Amniotic epithelial cell (primary cell): ENCODE results near the gene DIPK1B.
"Not testable (repeated sequence)": the region's sequence is repeated elsewhere in the genome, so short reads cannot be mapped to it uniquely, and the experiment has no call there.

Experiments
- DNase-seq: peaks from one replicate; pipeline ENCODE4 v3.0.0-alpha.2; 2010; ENCODE audit warnings: low read depth

DIPK1B gene

DNA sequence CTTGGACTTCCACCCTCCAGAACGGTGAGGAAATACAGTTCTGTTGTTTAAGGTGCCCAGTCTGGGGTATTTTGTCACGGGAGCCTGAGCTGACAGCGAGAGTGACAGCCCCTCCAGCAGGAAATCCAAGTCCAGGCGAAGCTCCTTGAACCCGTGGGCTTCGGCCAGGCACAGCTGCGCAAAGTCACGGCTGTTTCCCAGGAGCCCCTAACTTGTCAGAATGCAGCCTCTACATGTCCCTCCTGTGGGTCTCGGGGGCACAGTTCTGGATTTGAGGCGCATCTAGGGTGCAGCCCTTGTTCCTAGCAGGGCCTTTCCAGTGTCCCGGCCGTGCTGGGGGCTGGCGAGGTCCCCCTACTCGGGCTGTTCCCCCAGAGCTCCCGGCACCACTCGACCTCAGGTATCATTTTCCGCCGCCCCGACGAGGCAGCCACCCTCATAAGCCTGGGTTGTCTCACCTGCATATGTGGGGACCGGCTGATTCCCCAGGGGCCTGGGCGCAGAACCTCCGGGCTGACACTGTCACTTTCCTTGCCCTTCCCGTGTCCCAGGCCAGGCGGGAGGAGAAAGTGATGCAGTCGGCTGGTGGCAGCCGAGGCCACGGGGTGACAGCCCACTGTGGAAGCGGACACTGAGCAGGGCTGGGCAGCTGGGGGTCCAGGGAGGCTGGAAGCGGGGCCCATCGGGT lies 41.1 kb downstream of the DIPK1B start:
- DNase-seq: no peak

DNA sequence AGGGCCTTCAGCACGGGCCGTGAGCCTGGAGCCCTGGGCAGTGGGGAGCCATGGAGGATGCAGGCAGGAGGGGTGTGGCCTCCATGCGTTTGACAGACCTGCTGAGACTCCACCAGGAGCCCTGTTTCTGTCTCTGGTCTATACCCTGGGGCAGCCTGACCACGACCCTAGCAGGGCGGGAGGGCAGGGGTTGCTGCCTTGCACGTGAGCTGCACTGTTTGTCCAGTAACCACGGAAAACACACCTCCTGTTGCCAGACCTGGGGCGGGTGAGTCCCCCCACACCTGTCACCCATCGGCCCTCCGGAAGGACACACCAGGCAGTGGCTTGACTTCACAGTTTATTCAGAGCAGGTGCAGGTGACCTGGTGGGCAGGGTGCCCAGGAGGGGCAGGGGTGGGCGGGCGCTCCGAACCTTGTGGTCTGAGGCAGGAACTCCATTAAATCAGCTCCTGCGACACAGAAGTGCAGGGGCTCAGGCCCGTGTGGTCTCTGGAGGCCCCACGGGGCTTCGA lies 41.7 kb downstream of the DIPK1B start:
- DNase-seq: no peak

DNA sequence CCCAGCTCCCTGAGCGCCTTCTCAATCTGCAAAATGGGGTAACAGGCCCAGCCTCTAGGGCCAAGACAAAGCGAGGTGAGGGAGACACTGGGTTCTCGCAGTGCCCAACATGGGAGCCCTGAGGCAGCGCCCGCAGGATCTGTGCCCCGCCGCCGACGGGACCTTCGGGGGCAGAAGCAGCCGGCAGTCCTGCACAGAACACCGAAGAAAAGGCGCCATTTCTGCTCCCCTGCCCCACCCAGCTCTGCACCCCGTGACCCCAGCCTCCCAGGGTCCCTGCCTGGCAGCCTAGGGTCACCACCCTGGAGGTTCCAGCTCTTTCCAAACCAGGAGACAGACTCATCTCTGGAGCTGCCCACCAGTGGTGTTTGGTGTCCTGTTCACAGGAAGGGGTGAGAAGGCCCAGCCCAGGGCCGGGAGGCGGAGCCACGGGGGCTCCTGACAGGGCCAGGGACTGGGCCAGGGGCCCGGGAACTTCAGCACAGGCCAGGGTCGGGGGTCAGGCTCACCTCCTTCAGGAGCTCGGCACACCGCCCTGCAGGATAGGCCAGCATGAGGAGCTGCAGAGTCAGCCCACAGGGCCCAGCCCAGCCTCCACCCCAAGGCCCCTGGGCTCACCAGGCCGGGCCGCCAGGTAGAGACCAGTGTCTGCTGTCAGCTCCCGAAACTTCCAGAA lies 42.4 kb downstream of the DIPK1B start:
- DNase-seq: no peak

DNA sequence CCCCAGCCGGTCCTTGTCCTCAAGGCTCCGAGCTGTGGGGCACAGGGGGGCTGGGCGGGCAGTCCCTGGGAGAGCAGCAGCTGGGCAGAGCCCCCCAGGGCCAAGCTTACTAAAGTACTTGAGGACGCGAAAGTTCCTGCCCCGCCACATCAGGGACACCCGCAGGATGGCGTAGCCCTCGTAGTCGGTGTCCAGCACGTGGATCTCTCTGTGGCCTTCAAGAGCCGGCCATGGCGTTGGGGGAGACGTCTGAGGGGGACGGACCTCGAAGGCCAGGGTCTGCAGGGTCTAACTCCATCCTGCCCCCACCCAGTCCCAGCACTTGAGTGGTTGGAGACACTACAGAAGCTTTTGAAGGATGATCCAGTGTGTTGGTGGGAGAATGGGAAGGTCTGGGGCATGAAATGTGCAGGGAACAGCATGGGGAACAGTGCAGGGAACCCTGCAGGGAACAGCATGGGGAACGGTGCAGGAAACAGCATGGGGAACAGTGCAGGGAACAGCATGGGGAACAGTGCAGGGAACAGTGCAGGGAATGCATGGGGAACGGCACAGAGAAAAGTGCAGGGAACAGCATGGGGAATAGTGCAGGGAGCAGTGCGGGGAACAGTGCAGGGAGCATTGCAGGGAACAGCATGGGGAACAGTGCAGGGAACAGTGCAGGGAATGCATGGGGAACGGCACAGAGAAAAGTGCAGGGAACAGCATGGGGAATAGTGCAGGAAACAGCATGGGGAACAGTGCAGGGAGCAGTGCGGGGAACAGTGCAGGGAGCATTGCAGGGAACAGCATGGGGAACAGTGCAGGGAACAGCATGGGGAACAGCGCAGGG lies 43.1 kb downstream of the DIPK1B start:
- DNase-seq: not testable (repeated sequence)

DNA sequence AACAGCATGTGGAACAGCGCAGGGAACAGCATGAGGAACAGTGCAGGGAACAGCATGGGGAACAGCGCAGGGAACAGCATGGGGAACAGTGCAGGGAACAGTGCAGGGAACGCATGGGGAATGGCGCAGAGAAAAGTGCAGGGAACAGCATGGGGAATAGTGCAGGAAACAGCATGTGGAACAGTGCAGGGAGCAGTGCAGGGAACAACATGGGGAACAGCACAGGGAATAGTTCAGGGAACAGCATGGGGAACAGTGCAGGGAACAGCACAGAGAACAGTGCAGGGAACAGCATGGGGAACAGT lies 43.7 kb downstream of the DIPK1B start:
- no peak for DNase-seq

DNA sequence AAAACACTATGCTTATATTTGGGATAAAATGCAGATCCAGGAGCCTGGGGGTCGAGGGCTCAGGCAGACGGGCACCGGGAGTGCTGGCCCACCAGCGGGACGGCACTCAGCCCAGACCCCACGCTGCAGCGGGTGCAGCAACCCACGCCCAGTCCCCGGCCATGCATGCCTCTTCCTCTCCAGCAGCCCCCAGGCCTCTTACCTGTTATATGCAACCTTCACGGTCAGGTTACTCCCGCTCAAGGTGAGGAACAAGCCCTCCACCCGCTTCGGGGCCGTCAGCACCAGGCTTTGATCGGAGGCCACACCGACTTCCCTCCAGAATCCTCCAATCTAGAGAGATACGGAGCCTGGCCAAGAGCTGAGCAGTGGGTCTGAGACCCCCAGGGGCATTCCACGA lies 44.5 kb downstream of the DIPK1B start:
- DNase-seq: no peak

DNA sequence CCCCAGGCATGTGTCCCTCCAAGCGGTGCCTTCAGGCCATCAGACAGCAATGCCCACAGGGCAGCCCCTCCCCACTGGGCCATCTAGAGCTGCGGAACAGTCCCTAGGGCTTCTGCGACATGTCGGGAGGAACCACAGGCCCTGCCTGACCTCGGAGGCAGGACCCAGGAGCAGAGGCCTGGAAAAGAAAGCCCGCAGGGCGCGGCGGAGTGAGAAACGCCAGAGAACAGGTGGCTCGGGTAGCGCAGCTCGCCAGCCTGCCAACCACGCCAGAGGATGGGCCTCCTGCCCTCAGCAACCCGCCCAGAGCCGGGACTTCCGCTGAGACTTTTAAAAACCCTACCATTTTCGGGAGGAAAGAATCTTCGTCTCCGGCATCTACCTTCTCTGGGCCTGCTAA lies 45.0 kb downstream of the DIPK1B start:
- DNase-seq: no peak

DNA sequence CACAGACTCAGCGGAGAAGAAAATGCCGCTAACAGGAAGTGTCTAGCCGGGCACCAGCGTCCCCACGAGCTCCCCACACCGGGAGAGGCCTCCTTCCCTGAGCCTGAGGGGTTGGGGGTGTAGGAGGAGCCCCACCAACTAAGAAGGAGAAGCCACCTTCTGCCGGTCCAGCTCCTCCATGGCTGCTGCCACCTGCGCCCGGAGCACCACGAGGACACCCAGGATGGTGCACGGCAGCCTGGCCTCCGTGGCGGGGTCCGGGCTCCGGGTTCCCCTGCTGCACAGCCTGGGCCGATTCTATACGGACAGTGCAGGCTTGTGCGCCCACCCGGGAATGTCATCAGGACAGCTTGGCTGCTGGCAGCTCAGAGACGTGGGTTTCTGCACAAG lies 45.4 kb downstream of the DIPK1B start:
- no peak for DNase-seq

DNA sequence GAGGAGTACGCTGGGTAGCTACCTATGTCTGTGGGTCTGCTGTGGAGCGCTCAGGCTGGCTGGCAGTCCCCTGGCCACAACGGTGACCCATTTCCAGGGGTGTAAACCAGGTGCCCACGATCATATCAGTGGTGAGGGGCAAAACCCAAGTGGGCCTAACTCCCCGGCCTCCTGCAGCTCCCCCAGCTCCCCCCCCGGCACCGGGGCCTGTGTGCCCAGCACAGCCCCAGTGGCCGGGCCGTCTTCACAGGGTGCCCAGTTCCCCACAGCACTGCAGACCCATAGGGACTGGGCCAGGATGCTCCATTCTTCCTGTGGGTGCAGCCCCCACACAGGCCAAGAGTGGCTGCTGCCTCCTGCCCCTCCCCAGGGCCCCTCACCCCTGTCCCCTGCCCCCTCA lies 46.6 kb downstream of the DIPK1B start:
- no peak for DNase-seq

DNA sequence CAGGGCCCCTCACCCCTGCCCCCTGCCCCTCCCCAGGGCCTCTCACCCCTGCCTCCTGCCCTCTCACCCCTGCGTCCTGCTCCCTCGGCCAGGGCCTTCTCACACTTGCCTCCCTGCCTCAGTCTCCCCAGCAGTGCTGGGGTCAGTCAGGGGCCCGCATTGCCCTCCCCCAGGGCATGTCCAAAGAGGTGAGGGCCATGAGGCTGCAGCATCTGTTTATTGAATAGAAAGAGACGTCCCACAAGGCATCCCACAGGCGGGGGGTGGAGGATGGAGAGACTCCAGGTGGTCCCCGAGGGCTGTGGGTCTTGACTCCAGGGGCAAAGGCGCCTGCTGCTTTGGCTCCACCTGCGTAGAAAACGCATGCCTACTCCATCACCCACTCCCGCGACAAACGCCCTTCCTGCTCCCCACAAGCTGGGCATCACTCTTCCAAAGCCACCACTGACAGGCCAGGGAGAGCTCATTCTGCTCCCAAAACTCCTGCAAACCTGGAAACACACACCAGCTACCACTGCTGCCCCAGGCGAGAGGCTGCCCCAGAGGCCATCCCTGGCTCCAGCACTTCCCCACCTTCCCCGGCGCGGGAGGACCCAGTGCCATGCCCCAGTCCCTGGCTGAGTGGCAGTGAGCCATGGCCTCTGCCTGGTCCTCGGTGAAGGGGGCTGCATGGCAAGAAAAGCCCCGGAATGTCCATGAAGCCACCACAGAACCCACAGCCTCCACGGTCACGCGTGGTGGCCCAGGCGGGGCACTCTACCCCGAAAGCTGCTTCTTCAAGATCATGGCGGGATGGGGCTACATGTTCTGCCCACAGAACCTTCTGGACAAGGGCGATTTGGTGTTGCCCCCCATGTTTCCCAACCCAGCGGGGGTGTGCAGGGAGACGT lies 47.3 kb downstream of the DIPK1B start:
- DNase-seq: no peak

DNA sequence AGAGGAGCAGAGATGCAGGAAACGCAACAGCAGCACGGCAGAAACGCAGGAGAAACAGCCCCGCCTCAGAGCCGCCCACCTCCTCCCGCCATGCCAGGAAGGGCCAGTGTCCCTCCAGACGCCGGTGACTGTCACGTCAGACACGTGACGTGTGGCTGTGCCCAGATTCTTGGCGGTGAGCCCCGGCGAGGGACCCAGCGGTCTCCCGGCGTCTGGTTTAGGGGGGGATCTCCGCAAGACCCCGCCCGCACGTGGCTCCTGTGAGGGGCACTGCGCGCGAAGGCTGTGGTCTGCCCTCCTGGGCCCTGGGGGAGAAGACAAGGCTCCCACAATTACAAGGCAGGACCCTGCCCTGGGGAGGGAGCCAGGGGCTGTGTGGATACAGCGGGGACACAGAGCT lies 48.1 kb downstream of the DIPK1B start:
- DNase-seq: no peak

DNA sequence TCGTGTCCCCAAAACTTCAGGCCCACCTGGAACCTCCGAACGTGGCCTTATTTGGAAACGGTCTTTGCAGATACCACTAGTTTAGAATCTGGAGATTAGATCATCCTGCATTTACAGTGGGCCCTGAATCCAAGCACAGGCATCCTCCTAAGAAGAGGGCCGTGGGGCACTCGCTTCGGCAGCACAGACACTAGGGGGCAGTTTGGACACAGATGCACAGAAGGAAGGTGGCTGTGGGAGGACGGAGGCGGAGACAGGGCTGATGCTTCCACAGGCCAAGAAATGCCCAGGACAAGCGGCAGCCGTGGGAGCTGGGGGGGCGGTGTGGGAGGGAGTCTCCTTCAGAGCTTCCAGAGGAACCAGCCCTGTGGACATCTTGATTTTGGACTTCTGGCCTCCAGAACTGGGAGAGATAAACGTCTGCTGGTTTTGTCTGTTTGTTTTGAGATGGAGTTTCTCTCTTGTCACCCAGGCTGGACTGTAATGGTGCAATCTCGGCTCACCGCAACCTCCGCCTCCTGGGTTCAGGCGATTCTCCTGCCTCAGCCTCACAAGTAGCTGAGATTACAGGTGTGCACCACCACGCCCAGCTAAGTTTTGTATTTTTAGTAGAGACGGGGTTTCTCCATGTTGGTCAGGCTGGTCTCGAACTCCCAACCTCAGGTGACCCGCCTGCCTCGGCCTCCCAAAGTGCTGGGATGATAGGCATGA lies 48.6 kb downstream of the DIPK1B start:
- peak; percentile 71 for DNase-seq

DNA sequence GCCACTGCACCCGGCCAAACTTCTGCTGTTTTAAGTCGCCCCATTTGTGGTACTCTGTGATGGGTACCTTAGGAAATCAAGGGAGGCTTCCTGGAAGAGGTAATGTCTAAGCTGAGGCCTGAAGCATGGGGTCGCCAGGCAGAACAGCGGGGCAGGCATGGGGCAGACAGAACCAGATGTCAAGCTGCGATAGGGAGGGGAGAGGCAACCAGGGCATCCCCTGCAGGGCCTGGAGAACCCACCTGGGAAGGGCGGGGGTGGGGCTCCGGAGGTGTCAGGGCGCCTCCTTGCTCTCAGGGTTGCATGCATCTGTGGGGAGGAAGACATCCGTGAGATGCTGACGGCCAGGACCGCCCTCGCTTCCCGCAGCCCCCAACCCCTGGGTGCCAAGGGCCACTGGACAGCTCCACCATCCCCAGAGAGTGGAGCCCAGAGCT lies 49.2 kb downstream of the DIPK1B start:
- DNase-seq: no peak

DNA sequence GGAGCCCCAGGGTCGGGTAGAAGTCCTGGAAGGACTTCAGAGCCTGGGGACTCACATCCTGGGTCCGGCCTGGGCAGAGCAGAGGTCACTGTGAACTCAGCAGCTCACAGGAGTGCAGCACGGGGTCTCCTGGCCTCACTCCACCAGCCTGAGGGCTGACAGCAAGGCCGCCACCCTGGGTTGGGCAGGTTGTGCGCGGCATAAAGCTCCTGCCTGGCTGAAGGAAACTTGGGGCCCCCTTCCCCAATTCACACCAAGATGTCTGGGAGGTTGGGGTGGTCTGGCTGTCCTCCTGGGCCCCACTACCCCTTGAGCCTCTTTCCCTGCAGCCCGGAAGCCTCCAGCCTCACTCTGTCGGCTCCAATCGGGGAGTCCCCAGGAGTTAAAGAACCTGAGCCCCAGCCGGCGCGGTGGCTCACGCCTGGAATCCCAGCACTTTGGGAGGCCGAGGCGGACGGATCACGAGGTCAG lies 49.9 kb downstream of the DIPK1B start:
- no peak for DNase-seq

DNA sequence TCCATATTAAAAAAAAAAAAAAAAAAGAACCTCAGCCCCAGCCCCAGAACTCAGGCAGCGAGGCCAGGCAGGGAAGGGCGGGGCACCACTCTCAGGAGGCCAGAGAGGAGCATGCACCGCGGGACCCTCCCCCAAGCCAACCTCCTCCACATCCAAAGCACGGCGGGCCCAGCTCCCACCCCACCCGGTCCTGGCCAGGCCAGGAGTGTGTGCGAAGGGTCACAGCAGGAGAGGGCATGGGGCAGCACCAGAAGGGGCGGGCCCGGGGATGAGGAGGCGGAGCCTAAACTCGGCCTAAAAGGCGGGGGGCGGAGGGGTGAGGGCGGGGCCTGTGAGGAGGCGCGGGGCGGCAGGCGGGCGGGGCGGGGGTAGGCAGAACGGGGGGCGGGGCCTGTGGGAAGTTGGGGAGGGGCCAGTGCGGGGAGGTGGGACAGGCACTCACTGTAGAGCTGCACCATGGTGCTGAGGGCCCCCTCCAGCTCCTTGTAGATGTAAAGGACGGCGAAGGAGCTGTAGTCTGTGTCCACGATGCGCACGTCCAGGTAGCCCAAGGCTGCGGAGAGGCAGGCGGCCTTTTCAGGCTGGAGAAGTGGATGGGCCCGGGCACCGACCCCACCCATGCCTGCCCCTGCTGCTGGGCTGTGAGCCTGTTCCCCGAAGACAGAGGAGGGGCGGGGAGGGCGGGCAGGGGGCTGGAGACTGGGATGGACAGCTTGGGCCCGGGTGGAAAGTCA lies 50.7 kb downstream of the DIPK1B start:
- DNase-seq: no peak

DNA sequence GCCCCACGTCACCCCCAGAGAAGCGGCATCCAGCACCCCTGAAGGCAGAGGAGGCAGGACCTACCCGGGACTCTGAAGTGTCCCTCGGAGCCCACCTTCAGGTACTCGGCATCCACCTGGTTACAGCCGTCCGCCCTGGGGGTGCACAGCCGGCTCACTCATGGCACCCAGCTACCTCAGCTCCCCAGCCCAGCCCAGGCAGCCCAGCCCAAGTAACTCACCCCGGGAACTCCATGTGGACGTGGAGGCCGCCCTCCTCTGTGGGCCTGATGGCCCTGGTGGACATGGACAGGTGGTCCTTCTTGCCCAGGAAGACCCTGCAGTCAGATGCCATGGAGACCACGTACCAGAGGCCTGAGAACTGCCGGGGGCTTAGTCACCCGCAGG lies 51.3 kb downstream of the DIPK1B start:
- DNase-seq: no peak

DNA sequence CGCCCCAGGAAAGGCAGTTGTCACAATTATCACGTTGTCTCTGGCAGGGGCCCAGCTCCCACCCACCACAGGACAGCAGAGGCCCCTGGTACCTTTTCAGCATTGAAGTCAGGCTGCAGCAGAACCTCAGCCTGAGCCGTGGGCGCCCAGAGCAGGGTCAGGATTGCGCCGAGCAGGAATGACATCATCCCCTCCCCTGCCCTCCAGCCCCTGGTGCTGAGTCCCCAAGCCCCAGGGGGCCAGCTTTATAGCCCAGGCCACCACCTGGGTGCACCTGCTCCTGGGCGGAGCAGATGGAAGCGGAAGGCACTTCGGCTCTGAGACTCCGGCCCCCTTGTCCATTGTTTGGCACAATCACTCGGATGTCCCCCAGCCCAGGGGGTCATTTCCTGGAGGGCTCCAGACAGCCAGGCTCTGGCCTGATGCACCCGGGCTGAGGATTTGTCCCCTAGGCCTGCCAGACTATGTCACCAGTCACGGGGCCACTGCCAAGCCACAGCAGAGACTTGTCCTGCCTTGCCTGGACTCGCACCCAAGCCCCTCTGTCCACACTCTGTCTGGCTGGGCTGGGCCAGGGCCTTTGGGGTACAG lies 52.0 kb downstream of the DIPK1B start, which contains the start of gene LCN15:
Gene LCN15, minus strand, starts transcription at position 218 of the 591 bp plus-strand sequence. Its CDS starts 30 bp downstream, at position 188.
- no peak for DNase-seq

DNA sequence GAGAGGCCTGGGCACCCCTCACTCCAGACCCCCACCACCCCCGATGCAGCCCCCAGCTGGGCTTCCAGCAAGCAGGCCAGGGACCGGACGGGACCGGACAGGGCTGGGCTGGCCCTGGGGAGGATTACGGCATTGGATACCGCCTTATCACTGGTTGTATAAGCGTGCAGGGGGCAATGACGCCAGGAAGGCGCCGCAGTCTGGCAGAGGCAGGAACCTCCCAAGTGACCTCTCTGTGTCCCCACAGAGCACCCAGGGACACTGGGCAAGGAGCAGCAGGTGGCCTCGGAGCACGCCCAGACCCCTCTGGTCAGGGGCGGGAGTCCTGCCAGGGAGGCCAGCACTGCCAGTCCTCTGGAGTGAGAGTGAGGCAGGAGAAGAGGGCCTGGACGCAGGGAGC lies 52.7 kb downstream of the DIPK1B start:
- no peak for DNase-seq

DNA sequence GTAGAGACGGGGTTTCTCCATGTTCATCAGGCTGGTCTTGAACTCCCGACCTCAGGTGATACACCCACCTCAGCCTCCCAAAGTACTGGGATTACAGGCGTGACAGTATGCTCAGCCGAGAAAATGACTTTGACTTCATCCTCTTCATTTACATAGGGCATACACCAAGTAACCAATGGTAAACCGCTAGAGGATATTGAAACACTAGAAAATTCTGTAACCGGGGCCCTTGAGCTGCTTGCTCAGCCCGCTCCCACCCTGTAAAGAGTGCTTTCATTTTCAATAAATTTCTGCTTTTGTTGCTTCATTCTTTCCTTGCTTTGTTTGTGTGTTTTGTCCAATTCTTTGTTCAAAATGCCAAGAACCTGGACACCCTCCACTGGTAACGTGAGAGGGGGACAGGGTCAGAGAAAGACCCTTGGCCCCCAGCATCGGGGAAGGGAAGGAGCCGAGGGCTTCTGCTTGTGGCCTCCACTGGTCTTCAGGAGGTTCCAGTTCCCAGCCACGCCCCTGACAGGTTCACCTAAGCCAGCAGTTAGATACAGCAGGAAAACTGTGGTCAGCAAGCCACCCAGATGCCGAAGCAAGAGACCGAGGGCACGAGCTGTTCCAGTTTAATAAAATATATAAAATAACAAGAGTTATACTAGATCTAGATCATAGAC lies 53.5 kb downstream of the DIPK1B start:
- DNase-seq: not testable (repeated sequence)
